ENCODE results near the gene TRPV4.
"Not testable (repeated sequence)": the region's sequence is repeated elsewhere in the genome, so short reads cannot be mapped to it uniquely, and the experiment has no call there.

Gene TRPV4

GRCh38 chr12:109833307-109834189 is at the start of gene TRPV4:
TSS of gene TRPV4 (minus strand) at chr12:109833398. CDS start at chr12:109814796, 18,602 bp downstream.
- peak; percentile 82 for DNase-seq (ENCODE audit: low spot score)

- DNase-seq (ENCODE audit: low spot score), result no peak
Observed at GRCh38 chr12:109881752-109882151, 48.6 kb upstream of the TRPV4 start.

- no peak for DNase-seq (ENCODE audit: low spot score)
Observed at GRCh38 chr12:109880938-109881337, 47.7 kb upstream of the TRPV4 start.

- DNase-seq (ENCODE audit: low spot score), result peak; percentile 97
Observed at GRCh38 chr12:109880043-109880931, 47.1 kb upstream of the TRPV4 start, which contains the start of gene GLTP. TSS of gene GLTP (minus strand) at chr12:109880541. CDS start at chr12:109880374, 167 bp downstream.

GRCh38 chr12:109879351-109880042 is 46.3 kb upstream of the TRPV4 start:
- DNase-seq (ENCODE audit: low spot score), result no peak

- no peak for DNase-seq (ENCODE audit: low spot score)
Observed at GRCh38 chr12:109878749-109879148, 45.6 kb upstream of the TRPV4 start.

DNA sequence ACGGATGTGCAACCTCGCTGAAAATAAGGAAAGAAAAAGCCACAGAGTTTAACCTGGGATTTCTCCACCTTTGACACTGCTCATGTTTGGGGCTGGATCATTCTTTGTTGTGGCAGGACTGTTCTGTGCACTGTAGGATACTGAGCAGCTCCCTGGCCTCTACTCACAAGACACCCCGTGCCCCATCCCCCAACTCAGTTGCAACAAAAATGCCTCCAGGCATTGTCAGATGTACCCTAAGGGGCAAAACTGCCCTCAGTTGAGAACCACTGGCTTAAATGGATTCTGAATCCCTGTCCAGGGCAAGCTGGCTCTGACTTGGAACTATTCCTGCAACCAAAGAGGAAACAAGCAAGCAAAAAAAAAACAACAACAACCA is 45.0 kb upstream of the TRPV4 start:
- no peak for DNase-seq (ENCODE audit: low spot score)

DNA sequence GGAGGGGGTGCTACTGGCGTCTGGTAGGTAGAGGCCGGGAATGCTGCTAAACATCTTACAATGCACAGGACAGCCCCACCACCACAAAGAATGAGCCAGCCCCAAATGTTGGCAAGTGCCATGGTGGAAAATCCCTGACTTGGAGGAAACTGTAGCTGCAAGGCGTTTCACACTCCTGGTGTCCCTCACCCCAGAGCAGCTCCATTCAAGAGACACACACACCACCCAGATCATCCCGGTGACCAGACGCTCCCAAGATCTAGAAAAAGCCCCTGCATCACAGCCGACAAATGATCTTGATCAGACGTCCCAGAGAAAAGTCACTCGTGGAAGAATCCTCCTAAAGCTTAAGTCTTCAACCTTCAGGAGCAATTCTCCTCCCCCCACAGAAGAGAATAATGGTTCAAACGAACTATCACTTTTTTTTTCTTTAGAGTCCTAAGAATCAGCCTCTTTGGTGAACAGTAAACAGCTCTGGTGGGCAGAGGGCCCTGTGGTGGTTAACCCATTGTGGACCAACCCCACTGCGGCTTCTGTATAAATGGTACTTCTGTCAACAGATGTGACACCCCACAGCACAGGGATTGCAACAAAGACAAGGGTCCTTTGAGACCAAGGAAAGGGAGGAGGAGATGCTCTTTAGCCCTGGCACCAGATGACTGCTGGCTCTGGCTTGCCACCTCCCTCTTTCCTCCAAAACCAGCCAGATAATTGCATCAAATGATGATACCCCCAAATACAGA is 44.5 kb upstream of the TRPV4 start:
- no peak for DNase-seq (ENCODE audit: low spot score)

GRCh38 chr12:109876406-109876805 is 43.2 kb upstream of the TRPV4 start:
- no peak for DNase-seq (ENCODE audit: low spot score)

DNA sequence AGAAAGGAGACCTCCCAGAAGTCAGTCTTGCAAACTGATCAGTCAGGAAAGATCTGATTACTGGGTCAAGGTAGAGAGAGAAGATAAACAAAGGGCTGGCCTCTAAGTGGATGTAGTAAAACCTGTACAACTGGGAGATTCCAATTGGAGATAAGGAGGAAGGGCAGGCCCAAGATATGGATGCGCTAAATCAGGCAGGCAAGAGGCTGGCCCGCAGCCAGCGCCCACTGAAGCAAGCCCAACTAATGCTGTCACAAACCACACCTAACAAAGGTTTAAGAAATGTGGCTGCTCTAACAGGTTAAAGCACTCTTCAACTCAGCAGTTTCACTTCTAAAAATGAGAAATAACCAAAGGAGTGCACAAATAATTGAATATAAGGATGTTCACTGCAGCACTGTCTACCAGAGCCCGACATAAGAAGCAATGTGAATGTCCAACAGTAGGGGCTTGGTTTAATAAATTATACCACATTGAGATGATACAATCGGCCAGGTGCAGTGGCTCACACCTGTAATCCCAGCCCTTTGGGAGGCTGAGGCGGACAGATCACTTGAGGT is 42.5 kb upstream of the TRPV4 start:
- no peak for DNase-seq (ENCODE audit: low spot score)

GRCh38 chr12:109873653-109874052 is 40.5 kb upstream of the TRPV4 start:
- no peak for DNase-seq (ENCODE audit: low spot score)

GRCh38 chr12:109871668-109872314 is 38.6 kb upstream of the TRPV4 start:
- DNase-seq (ENCODE audit: low spot score), result no peak

DNA sequence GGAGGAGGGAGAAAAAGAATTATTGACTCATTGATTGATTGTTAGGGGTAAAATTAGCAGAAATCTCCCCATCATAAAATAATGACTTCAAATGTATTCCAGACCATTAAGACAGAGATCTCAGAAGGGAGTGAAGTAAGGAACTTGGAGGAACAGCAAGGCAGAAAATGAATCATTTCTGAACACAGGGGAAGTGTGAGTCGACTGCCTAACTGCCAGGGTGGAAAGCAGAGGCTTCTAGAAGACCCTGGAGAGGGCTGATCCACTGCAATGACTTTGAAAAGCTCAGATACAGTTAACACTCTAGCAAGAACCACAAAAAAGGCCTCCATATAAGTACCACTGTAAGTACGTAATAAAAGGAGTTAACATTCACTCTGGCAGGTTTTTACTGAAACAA is 37.5 kb upstream of the TRPV4 start:
- peak; percentile 46 for DNase-seq (ENCODE audit: low spot score)

DNA sequence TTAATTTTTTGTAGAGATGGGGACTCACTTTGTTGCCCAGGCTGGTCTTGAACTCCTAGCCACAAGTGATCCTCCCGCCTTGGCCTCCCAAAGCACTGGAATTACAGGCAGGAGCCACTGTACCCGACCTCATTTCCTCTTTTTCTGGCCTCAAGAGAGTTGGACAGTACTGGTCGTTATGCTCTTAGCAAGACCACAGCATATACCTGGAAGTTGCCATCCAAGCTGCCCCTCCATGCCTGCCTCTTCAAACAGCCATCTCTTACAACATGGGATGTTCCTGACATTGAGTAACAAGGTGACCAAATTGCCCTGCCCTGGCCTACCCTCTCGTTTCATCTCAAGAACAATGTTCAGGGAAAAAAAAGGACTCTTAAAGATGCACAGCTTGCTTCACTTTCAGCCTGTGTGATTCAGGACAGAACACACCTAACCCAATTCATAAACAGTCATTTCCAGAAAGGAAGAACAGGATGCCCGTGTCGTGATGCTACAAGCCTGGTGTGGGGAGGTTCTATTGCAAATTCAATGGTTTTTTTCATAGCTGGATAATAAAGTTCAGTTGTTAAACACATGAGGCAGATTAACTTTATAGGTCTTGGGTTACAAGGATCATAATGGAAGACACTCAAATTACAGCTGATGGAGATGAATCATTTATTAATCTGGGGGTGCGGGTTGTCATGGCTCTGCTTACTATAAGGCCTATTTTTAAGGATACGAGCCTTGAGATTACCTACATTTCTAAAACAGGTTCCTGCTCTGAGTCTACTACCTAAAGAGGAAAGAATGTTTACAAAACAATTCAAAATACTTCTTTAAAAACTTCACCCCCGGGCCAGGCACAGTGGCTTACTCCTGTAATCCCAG is 35.2 kb upstream of the TRPV4 start:
- no peak for DNase-seq (ENCODE audit: low spot score)

GRCh38 chr12:109864916-109865315 is 31.7 kb upstream of the TRPV4 start:
- no peak for DNase-seq (ENCODE audit: low spot score)

- peak; percentile 56 for DNase-seq (ENCODE audit: low spot score)
Observed at GRCh38 chr12:109863847-109864712, 30.9 kb upstream of the TRPV4 start.

- DNase-seq (ENCODE audit: low spot score), result not testable (repeated sequence)
Observed at GRCh38 chr12:109862491-109862890, 29.3 kb upstream of the TRPV4 start.

DNA sequence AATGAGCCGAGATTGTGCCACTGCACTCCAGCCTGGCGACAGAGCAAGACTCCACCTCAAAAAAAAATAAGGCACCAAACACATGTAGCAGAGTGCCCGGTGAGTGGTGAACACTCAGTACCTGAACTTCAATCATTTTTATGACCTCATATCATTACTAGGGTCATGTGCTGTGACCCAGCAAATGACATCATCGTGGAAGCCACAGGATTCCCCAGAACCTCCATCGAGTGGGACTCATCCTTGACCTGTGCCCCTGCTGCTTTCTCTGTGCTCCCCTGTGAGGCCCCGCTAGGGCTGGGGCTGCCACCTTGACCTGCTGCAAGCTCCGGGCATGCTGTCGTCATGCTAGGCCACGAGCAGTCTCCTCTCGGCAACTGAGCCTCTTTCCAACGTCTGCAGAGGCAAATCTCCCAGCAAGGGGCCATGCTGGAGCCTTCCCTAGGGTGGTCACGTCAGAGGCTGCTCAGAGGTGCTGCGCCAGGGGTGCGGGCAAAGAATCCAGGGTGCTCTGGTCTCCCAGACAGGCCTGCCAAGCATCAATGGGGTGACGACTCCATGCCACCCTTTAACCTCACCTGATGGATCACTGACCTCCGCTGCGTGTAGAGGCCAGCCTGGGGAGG is 28.6 kb upstream of the TRPV4 start:
- DNase-seq (ENCODE audit: low spot score), result no peak
